GM19351 (cell line): Measurements from ENCODE around the gene SPECC1.
"Not testable (repeated sequence)": the region's sequence is repeated elsewhere in the genome, so short reads cannot be mapped to it uniquely, and the experiment has no call there.

Experiments used
- ATAC-seq: cut with Tn5 transposase; IDR thresholded peaks from one replicate; pipeline ENCODE4 v1.9.1; 2021; ENCODE audit warnings: mild to moderate bottlenecking, moderate library complexity; ENCODE audit not compliant: unreplicated experiment

Gene SPECC1

GRCh38 chr17:20226814-20227482 is 217.8 kb downstream of the SPECC1 start:
- ATAC-seq, result peak; percentile 49

GRCh38 chr17:20227720-20228370 is 218.7 kb downstream of the SPECC1 start:
- ATAC-seq, result not testable (repeated sequence)

GRCh38 chr17:20228410-20228809 is 219.3 kb downstream of the SPECC1 start:
- no peak for ATAC-seq

- no peak for ATAC-seq
These were observed 219.7 kb downstream of the SPECC1 start for GRCh38 chr17:20228860-20229259.

GRCh38 chr17:20230924-20231323 is 221.8 kb downstream of the SPECC1 start:
- ATAC-seq, result no peak

- ATAC-seq, result no peak
These were observed 223.5 kb downstream of the SPECC1 start for GRCh38 chr17:20232611-20233010.

GRCh38 chr17:20234276-20234675 is 225.1 kb downstream of the SPECC1 start:
- ATAC-seq, result peak; percentile 89

GRCh38 chr17:20235747-20236146 is 226.6 kb downstream of the SPECC1 start:
- no peak for ATAC-seq

- ATAC-seq, result no peak
These were observed 227.5 kb downstream of the SPECC1 start for GRCh38 chr17:20236578-20237227.

GRCh38 chr17:20239776-20240175 is 230.6 kb downstream of the SPECC1 start:
- not testable (repeated sequence) for ATAC-seq

- ATAC-seq, result no peak
These were observed 232.7 kb downstream of the SPECC1 start for GRCh38 chr17:20241855-20242254.

GRCh38 chr17:20242271-20242670 is 233.1 kb downstream of the SPECC1 start:
- no peak for ATAC-seq

GRCh38 chr17:20243524-20243923 is 234.4 kb downstream of the SPECC1 start:
- ATAC-seq, result no peak

- ATAC-seq, result no peak
These were observed 235.5 kb downstream of the SPECC1 start for GRCh38 chr17:20244671-20245070.

- no peak for ATAC-seq
These were observed 237.5 kb downstream of the SPECC1 start for GRCh38 chr17:20246692-20247091.

- ATAC-seq, result no peak
These were observed 244.2 kb downstream of the SPECC1 start for GRCh38 chr17:20253323-20253722.

GRCh38 chr17:20254541-20254940 is 245.4 kb downstream of the SPECC1 start:
- no peak for ATAC-seq

GRCh38 chr17:20256144-20256543 is 247.0 kb downstream of the SPECC1 start:
- ATAC-seq, result no peak

GRCh38 chr17:20257008-20257407 is 247.8 kb downstream of the SPECC1 start:
- no peak for ATAC-seq

- no peak for ATAC-seq
These were observed 248.6 kb downstream of the SPECC1 start for GRCh38 chr17:20257798-20258197.

- no peak for ATAC-seq
These were observed 250.5 kb downstream of the SPECC1 start for GRCh38 chr17:20259668-20260067.

- ATAC-seq, result no peak
These were observed 251.1 kb downstream of the SPECC1 start for GRCh38 chr17:20260268-20260667.
